GM23248 (cell line): Measurements from ENCODE around the gene NHLRC2. TPM values are rescaled to one million over a fixed set of nuclear protein-coding genes. Genes with fewer than 3 reads are reported as not detected.

Experiments used
- DNase-seq: peaks from one replicate; pipeline ENCODE4 v3.0.0-alpha.2; 2015
- H2AFZ ChIP-seq: fragments of 200-600 bp; sonication (generic); 2 replicates; pipeline ENCODE4 v1.6.1; 2016; ENCODE audit warnings: antibody characterized with exemption
- H3F3A ChIP-seq: fragments of 200-600 bp; sonication (generic); 2 replicates; pipeline ENCODE4 v1.6.1; 2016; ENCODE audit warnings: mild to moderate bottlenecking, antibody characterized with exemption, mixed run types; ENCODE audit not compliant: insufficient read depth
- H3K27ac ChIP-seq: fragments of 200-600 bp; sonication (generic); 2 replicates; pipeline ENCODE4 v1.5.1; 2016; ENCODE audit warnings: mild to moderate bottlenecking
- H3K27me3 ChIP-seq: fragments of 200-600 bp; sonication (generic); replicated peaks from 2 replicates; pipeline ENCODE4 v1.6.1; 2016; ENCODE audit warnings: mild to moderate bottlenecking; ENCODE audit not compliant: insufficient read depth
- H3K36me3 ChIP-seq: fragments of 200-600 bp; sonication (generic); 2 replicates; pipeline ENCODE4 v1.6.1; 2016; ENCODE audit warnings: low read depth, mild to moderate bottlenecking
- H3K4me1 ChIP-seq: fragments of 200-600 bp; sonication (generic); 2 replicates; pipeline ENCODE4 v1.6.1; 2016; ENCODE audit warnings: mild to moderate bottlenecking; ENCODE audit not compliant: insufficient read depth
- H3K4me2 ChIP-seq: fragments of 200-600 bp; sonication (generic); one replicate; pipeline ENCODE4 v1.6.1; 2016; ENCODE audit warnings: mild to moderate bottlenecking; ENCODE audit not compliant: unreplicated experiment
- H3K4me3 ChIP-seq: fragments of 200-600 bp; sonication (generic); 2 replicates; pipeline ENCODE4 v1.5.1; 2016; ENCODE audit warnings: mild to moderate bottlenecking
- H3K79me2 ChIP-seq: fragments of 200-600 bp; sonication (generic); 2 replicates; pipeline ENCODE4 v1.6.1; 2016; ENCODE audit warnings: mild to moderate bottlenecking; ENCODE audit not compliant: insufficient read depth
- H3K9ac ChIP-seq: fragments of 200-600 bp; sonication (generic); 2 replicates; pipeline ENCODE4 v1.6.1; 2016; ENCODE audit warnings: mild to moderate bottlenecking
- H3K9me2 ChIP-seq: fragments of 200-600 bp; sonication (generic); 2 replicates; pipeline ENCODE4 v1.6.1; 2016; ENCODE audit warnings: mixed run types, mild to moderate bottlenecking, moderate library complexity; ENCODE audit not compliant: insufficient read depth
- H3K9me3 ChIP-seq: fragments of 200-600 bp; sonication (generic); one replicate; pipeline ENCODE4 v1.6.1; 2017; ENCODE audit warnings: low read depth
- H4K20me1 ChIP-seq: fragments of 200-600 bp; sonication (generic); 2 replicates; pipeline ENCODE4 v1.6.0; 2016; ENCODE audit not compliant: insufficient read depth
- EZH2 ChIP-seq: fragments of 200-600 bp; sonication (generic); IDR thresholded peaks from 2 replicates; pipeline ENCODE4 v1.6.1; 2018; ENCODE audit warnings: antibody characterized with exemption, mild to moderate bottlenecking; ENCODE audit not compliant: insufficient read depth, poor library complexity, severe bottlenecking
- EZH2phosphoT487 ChIP-seq: fragments of 200-600 bp; sonication (generic); IDR thresholded peaks from 2 replicates; pipeline ENCODE4 v1.6.1; 2018; ENCODE audit warnings: antibody characterized with exemption, moderate library complexity, mild to moderate bottlenecking, low read depth; ENCODE audit not compliant: insufficient read depth
- WGBS, 2 experiments: methylation state at CpG; one replicate each; pipeline ENCODE4 v1.1.6; 2015 to 2017; ENCODE audit warnings: low lambda C conversion rate in 2 of 2, low coverage in 1 of 2; ENCODE audit errors: missing lambda C conversion rate in 2 of 2; 5-methylcytosine and 5-hydroxymethylcytosine counted together
- in situ Hi-C: fragments of 300-500 bp; cut with MboI; formaldehyde crosslinking; loops from 2 replicates; pipeline ENCODE4 v1.15.0; 2020
- polyA plus RNA-seq: library from polyadenylated mRNA; unstranded; fragments of >200 nt; fragmentation: Nextera tagmentation; extraction: Ambion mirVana; gene quantifications from 2 replicates; pipeline ENCODE4 v1.2.1, GENCODE V29; 2016
- total RNA-seq: library from RNA; depleted of rRNA; stranded (reverse); fragments of >200 nt; shearing (Covaris generic); gene quantifications from 2 replicates; pipeline ENCODE4 v1.2.3, GENCODE V29; 2014

The NHLRC2 gene
- total and polyA plus RNA-seq, 2 experiments from 2014 or later = 10.1 to 10.2 TPM

DNA sequence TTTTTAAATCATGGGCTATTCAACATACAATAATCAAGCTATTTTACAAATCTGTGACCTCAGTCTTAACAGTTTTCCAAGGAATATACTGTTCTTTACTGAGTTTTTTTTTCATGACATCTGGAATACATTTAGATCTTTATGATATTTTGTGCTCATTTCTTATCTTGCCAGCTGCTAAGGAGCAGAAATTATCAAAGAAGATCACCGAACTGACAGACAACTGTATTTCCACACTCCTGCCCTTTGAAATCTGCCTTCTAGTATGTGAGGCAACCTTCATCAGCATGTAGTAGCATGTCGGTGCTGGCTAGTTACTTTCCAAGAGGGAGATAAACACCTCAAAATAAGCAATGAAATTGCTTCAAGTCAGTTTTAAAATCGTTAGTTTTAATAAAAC lies 66.4 kb downstream of the NHLRC2 start:
- no peak for TF ChIP-seq EZH2phosphoT487
- no peak for TF ChIP-seq EZH2
- no peaks in the 10 kb centered on the region for H3K27me3 ChIP-seq
- no peak overlapping the region for H3K4me3 ChIP-seq
- no peaks in the 10 kb centered on the region for H3K4me1 ChIP-seq
- H3F3A ChIP-seq = no peaks in the 10 kb centered on the region
- no peak overlapping the region for H3K27ac ChIP-seq
- no peaks in the 10 kb centered on the region for H3K36me3 ChIP-seq
- H4K20me1 ChIP-seq = no peaks in the 10 kb centered on the region
- WGBS, 2 experiments = 36% methylated on average over 3 of the region's 3 CpGs
- DNase-seq = no peak
- no peak overlapping the region for H2AFZ ChIP-seq
- H3K9me2 ChIP-seq = no peaks in the 10 kb centered on the region
- no peak overlapping the region for H3K9ac ChIP-seq
- no peak overlapping the region for H3K4me2 ChIP-seq
- no peaks in the 10 kb centered on the region for H3K79me2 ChIP-seq
- no peaks in the 10 kb centered on the region for H3K9me3 ChIP-seq
- in situ Hi-C loops = no loop called here

GRCh38 chr10:113921561-113922370 lies 67.3 kb downstream of the NHLRC2 start:
- H3K27me3 ChIP-seq = no peaks in the 10 kb centered on the region
- no peak overlapping the region for H3K27ac ChIP-seq
- H2AFZ ChIP-seq = no peak overlapping the region
- no peaks in the 10 kb centered on the region for H3K9me3 ChIP-seq
- H3K4me2 ChIP-seq = no peak overlapping the region
- no peak for DNase-seq
- 82 to 86% methylated on average over 5 of the region's 5 CpGs for WGBS, 2 experiments
- H3K4me3 ChIP-seq = no peak overlapping the region
- no peaks in the 10 kb centered on the region for H3K36me3 ChIP-seq
- TF ChIP-seq EZH2 (no peak), EZH2phosphoT487 (no peak)
- in situ Hi-C loops = no loop called here
- no peaks in the 10 kb centered on the region for H4K20me1 ChIP-seq
- no peaks in the 10 kb centered on the region for H3K9me2 ChIP-seq
- H3F3A ChIP-seq = no peaks in the 10 kb centered on the region
- no peak overlapping the region for H3K9ac ChIP-seq
- H3K4me1 ChIP-seq = no peaks in the 10 kb centered on the region
- no peaks in the 10 kb centered on the region for H3K79me2 ChIP-seq

DNA sequence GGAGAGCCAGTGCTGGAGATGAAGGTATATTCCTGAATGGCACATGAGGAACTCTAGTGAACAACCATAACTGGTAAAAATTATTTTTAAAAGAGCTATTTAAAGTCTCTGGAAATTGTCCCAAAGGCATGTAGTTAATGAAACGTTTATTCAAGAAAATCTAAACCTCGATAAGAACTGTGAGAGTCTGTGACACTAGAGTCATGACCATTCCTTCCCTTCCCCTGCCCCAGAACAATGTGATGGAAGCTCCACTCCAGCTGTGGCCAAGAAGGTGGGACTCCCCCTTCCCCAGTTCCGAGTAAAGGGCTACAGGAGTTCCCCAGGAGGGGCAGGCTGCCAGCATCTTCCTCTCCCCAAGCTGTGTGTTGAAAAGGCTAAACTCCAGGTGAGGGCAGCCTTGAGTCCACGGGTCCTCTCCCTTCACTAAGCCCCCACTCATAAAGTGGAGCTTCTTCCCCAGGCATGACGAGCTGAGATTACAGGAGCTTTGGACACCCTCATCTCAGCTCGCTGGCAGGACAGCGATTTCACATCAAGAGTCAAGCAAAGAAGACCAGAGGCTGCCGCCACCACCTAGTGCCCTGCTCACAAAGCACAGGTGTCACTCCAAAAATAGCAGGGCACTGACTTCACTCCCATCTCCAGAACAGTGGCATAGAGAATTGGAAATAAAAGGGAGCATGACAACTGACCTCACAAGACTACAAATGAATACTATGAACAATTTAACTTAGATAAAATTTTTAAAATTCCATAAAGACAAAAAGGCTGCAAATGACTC lies 68.5 kb downstream of the NHLRC2 start:
- H3K27me3 ChIP-seq = no peaks in the 10 kb centered on the region
- 47 to 51% methylated on average over 8 of the region's 8 CpGs for WGBS, 2 experiments
- no peaks in the 10 kb centered on the region for H3K9me3 ChIP-seq
- DNase-seq = no peak
- no peaks in the 10 kb centered on the region for H3K9me2 ChIP-seq
- H3K79me2 ChIP-seq = no peaks in the 10 kb centered on the region
- no peak overlapping the region for H3K27ac ChIP-seq
- no peak overlapping the region for H2AFZ ChIP-seq
- H3K36me3 ChIP-seq = no peaks in the 10 kb centered on the region
- H3F3A ChIP-seq = no peaks in the 10 kb centered on the region
- H3K4me3 ChIP-seq = no peak overlapping the region
- H3K9ac ChIP-seq = no peak overlapping the region
- in situ Hi-C loops = no loop called here
- TF ChIP-seq EZH2 (no peak), EZH2phosphoT487 (no peak)
- H3K4me2 ChIP-seq = no peak overlapping the region
- H4K20me1 ChIP-seq = no peaks in the 10 kb centered on the region
- no peaks in the 10 kb centered on the region for H3K4me1 ChIP-seq

GRCh38 chr10:113924186-113924585 lies 69.7 kb downstream of the NHLRC2 start:
- in situ Hi-C loops = no loop called here
- 51 to 57% methylated on average over 1 of the region's 1 CpG for WGBS, 2 experiments
- no peaks in the 10 kb centered on the region for H3K9me2 ChIP-seq

More at GRCh38 chr10:113924186-113924585, 69.7 kb downstream of the NHLRC2 start:
- TF ChIP-seq EZH2phosphoT487 = no peak
- no peak for TF ChIP-seq EZH2
- no peak overlapping the region for H2AFZ ChIP-seq
- H3K9ac ChIP-seq = no peak overlapping the region
- H3K4me3 ChIP-seq = no peak overlapping the region
- no peak overlapping the region for H3K4me2 ChIP-seq
- no peaks in the 10 kb centered on the region for H4K20me1 ChIP-seq
- H3K27ac ChIP-seq = no peak overlapping the region
- H3F3A ChIP-seq = no peaks in the 10 kb centered on the region
- no peaks in the 10 kb centered on the region for H3K4me1 ChIP-seq
- H3K36me3 ChIP-seq = no peaks in the 10 kb centered on the region
- no peaks in the 10 kb centered on the region for H3K9me3 ChIP-seq
- H3K27me3 ChIP-seq = peaks cover 7% of the 10 kb centered on the region; the same call in 1 of the 2 replicates
- DNase-seq = no peak
- no peaks in the 10 kb centered on the region for H3K79me2 ChIP-seq
